CD14-positive monocyte (primary cell): ENCODE results near the gene RDH8. TPM values are rescaled to one million over a fixed set of nuclear protein-coding genes. Genes with fewer than 3 reads are reported as not detected.

Experiments used
- DNase-seq, 3 donors: peaks; one replicate each; pipeline ENCODE4 v3.0.0-alpha.2; 2011 to 2022
- H2AFZ ChIP-seq: 2 replicates; pipeline ENCODE4 v1.6.0; 2012; ENCODE audit warnings: mild to moderate bottlenecking, low read depth, low read length, inconsistent platforms; ENCODE audit not compliant: insufficient read depth, poor library complexity, severe bottlenecking
- H3K27ac ChIP-seq, 2 donors: 1 replicate in 1 of 2; 2 replicates in 1 of 2; pipeline ENCODE4 v1.5.1; 2012 to 2013; ENCODE audit warnings: low read length in 2 of 2, control low read depth in 1 of 2, inconsistent platforms in 1 of 2, low read depth in 1 of 2, mild to moderate bottlenecking in 1 of 2
- H3K27me3 ChIP-seq, 2 donors: one replicate each; pipeline versions ENCODE4 v1.6.0 to v1.6.1; 2011 to 2013; ENCODE audit warnings: low read length in 2 of 2; ENCODE audit not compliant: control insufficient read depth in 2 of 2, insufficient read depth in 2 of 2
- H3K36me3 ChIP-seq, 2 donors: replicated peaks in 1 of 2; 1 replicate in 1 of 2; 2 replicates in 1 of 2; pipeline versions ENCODE4 v1.5.1 to v1.6.1; 2012 to 2013; ENCODE audit warnings: low read length in 2 of 2, control low read depth in 1 of 2, inconsistent platforms in 1 of 2, mild to moderate bottlenecking in 1 of 2; ENCODE audit not compliant: insufficient read depth in 2 of 2, control insufficient read depth in 1 of 2
- H3K4me1 ChIP-seq, 2 donors: 1 replicate in 1 of 2; 2 replicates in 1 of 2; pipeline versions ENCODE4 v1.5.1 to v1.6.1; 2012 to 2013; ENCODE audit warnings: low read length in 2 of 2, control low read depth in 1 of 2, inconsistent platforms in 1 of 2, mild to moderate bottlenecking in 1 of 2, moderate library complexity in 1 of 2; ENCODE audit not compliant: insufficient read depth in 2 of 2, control insufficient read depth in 1 of 2
- H3K4me2 ChIP-seq: replicated peaks from 2 replicates; pipeline ENCODE3; 2012; ENCODE audit warnings: low read length, moderate library complexity, mild to moderate bottlenecking; ENCODE audit not compliant: poor library complexity, severe bottlenecking; ENCODE audit errors: extremely low read depth
- H3K4me3 ChIP-seq, 3 experiments: fragments of 200-600 bp in 1 of 3; sonication (generic) in 1 of 3; replicated peaks in 1 of 3; 1 replicate in 2 of 3; 2 replicates in 1 of 3; pipeline ENCODE4 v1.5.1; 2011 to 2013; ENCODE audit warnings: low read length in 3 of 3, mild to moderate bottlenecking in 3 of 3, control low read depth in 2 of 3, low read depth in 2 of 3, inconsistent platforms in 1 of 3, moderate library complexity in 1 of 3
- H3K79me2 ChIP-seq: 2 replicates; pipeline ENCODE4 v1.6.0; 2012; ENCODE audit warnings: mild to moderate bottlenecking, control low read depth, inconsistent platforms, low read length, moderate library complexity; ENCODE audit not compliant: insufficient read depth
- H3K9ac ChIP-seq: 2 replicates; pipeline ENCODE4 v1.6.0; 2017; ENCODE audit warnings: low read length, mild to moderate bottlenecking; ENCODE audit not compliant: insufficient read depth, poor library complexity, severe bottlenecking
- H3K9me3 ChIP-seq, 2 donors: replicated peaks in 1 of 2; 1 replicate in 1 of 2; 2 replicates in 1 of 2; pipeline versions ENCODE4 v1.5.1 to v1.6.1; 2012 to 2013; ENCODE audit warnings: low read length in 2 of 2, control low read depth in 1 of 2; ENCODE audit not compliant: control insufficient read depth in 1 of 2, insufficient read depth in 1 of 2
- H4K20me1 ChIP-seq: 2 replicates; pipeline ENCODE4 v1.6.0; 2012; ENCODE audit warnings: mild to moderate bottlenecking, low read length, control low read depth, moderate library complexity; ENCODE audit not compliant: insufficient read depth
- H3K27ac Mint-ChIP-seq, 7 donors: one replicate each; pipeline ENCODE4 v1.8.0; 2020; ENCODE audit warnings: mild to moderate bottlenecking in 7 of 7, mixed read lengths in 7 of 7, moderate library complexity in 6 of 7, inconsistent platforms in 2 of 7
- H3K27me3 Mint-ChIP-seq, 3 donors: one replicate each; pipeline ENCODE4 v1.8.0; 2021 to 2022; ENCODE audit warnings: low read depth in 3 of 3, mild to moderate bottlenecking in 3 of 3, mixed read lengths in 3 of 3, moderate library complexity in 3 of 3, inconsistent platforms in 1 of 3
- H3K36me3 Mint-ChIP-seq, 2 donors: one replicate each; pipeline ENCODE4 v1.8.0; 2020; ENCODE audit warnings: mixed read lengths in 2 of 2, inconsistent platforms in 1 of 2, mild to moderate bottlenecking in 1 of 2
- H3K4me1 Mint-ChIP-seq: one replicate; pipeline ENCODE4 v1.8.0; 2020; ENCODE audit warnings: mild to moderate bottlenecking, mixed read lengths
- H3K4me3 Mint-ChIP-seq, 2 donors: one replicate each; pipeline ENCODE4 v1.8.0; 2020; ENCODE audit warnings: mild to moderate bottlenecking in 2 of 2, mixed read lengths in 2 of 2, moderate library complexity in 1 of 2
- H3K9me3 Mint-ChIP-seq, 7 donors: one replicate each; pipeline ENCODE4 v1.8.0; 2020 to 2022; ENCODE audit warnings: mixed read lengths in 7 of 7, mild to moderate bottlenecking in 6 of 7, moderate library complexity in 6 of 7, inconsistent platforms in 2 of 7
- CTCF ChIP-seq: fragments of 200-600 bp; IDR thresholded peaks from one replicate; pipeline ENCODE4 v1.8.0; 2022; ENCODE audit warnings: antibody characterized with exemption, mild to moderate bottlenecking
- WGBS: methylation state at CpG from one replicate; pipeline ENCODE4 v1.1.5; 2013; ENCODE audit warnings: missing lambda C conversion rate; ENCODE audit not compliant: insufficient coverage; 5-methylcytosine and 5-hydroxymethylcytosine counted together
- intact Hi-C, 2 donors: fragments of 100-400 bp; cut with micrococcal nuclease; formaldehyde crosslinking; loops; one replicate each; pipeline versions ENCODE4 v1.15.0 to v1.15.1; 2023
- polyA plus RNA-seq, 3 donors: library from polyadenylated mRNA; depleted of rRNA in 1 of 3; unstranded in 2 of 3; stranded (reverse) in 1 of 3; fragments of 300-500 nt in 2 of 3; fragments of >200 nt in 1 of 3; fragmentation: Illumina TruSeq in 2 of 3; gene quantifications; 1 replicate in 2 of 3; 2 replicates in 1 of 3; pipeline ENCODE4 v1.2.3, GENCODE V29; 2012 to 2021

Gene RDH8
- polyA plus RNA-seq, 3 donors, result not detected

GRCh38 chr19:10033614-10034013, 20.3 kb downstream of the RDH8 start:
- Histone ChIP-seq H4K20me1 (no peaks in the 10 kb centered on the region), H3K4me1 (no peaks in the 10 kb centered on the region), H3K27me3 (peaks cover 0 to 3% of the 10 kb centered on the region in 2 donors), H3K9me3 (no peaks in the 10 kb centered on the region), H3K4me2 (no peak overlapping the region), H3K9ac (no peak overlapping the region), H3K36me3 (no peaks in the 10 kb centered on the region), H2AFZ (no peak overlapping the region), H3K4me3 (no peak overlapping the region), H3K27ac (no peak overlapping the region), H3K79me2 (no peaks in the 10 kb centered on the region)
- peaks cover 9 to 15% (median 13%) of the 10 kb centered on the region in 3 donors for H3K27me3 Mint-ChIP-seq
- peaks cover 0 to 2% (median 0%) of the 10 kb centered on the region in 7 donors for H3K9me3 Mint-ChIP-seq
- no peak for DNase-seq
- intact Hi-C loops, result no loop called here
- no peak overlapping the region for H3K4me3 Mint-ChIP-seq
- H3K4me1 Mint-ChIP-seq, result no peaks in the 10 kb centered on the region
- whole genome bisulfite sequencing, result 66% methylated on average over 4 of the region's 8 CpGs
- no peaks in the 10 kb centered on the region for H3K36me3 Mint-ChIP-seq
- TF ChIP-seq CTCF, result no peak
- H3K27ac Mint-ChIP-seq, result no peak overlapping the region

- H2AFZ ChIP-seq, result no peak overlapping the region
- no peak overlapping the region for H3K27ac ChIP-seq
- H3K4me1 Mint-ChIP-seq, result no peaks in the 10 kb centered on the region
- intact Hi-C loops, result no loop called here
- no peak for DNase-seq
- no peaks in the 10 kb centered on the region for H3K4me1 ChIP-seq
- H3K36me3 Mint-ChIP-seq, result no peaks in the 10 kb centered on the region
- peaks cover 3 to 11% of the 10 kb centered on the region in 2 donors for H3K9me3 ChIP-seq
- WGBS, result 77% methylated on average over 2 of the region's 5 CpGs
- no peak overlapping the region for H3K9ac ChIP-seq
- H3K9me3 Mint-ChIP-seq, result peaks cover 4 to 16% (median 8%) of the 10 kb centered on the region in 7 donors
- no peak overlapping the region for H3K4me2 ChIP-seq
- H3K79me2 ChIP-seq, result no peaks in the 10 kb centered on the region
- H4K20me1 ChIP-seq, result no peaks in the 10 kb centered on the region
- H3K36me3 ChIP-seq, result no peaks in the 10 kb centered on the region
- H3K27me3 ChIP-seq, result peaks cover 0 to 2% of the 10 kb centered on the region in 2 donors
- no peak overlapping the region for H3K4me3 Mint-ChIP-seq
- peaks cover 9 to 20% (median 13%) of the 10 kb centered on the region in 3 donors for H3K27me3 Mint-ChIP-seq
- TF ChIP-seq CTCF, result no peak
- no peak overlapping the region for H3K27ac Mint-ChIP-seq
- no peak overlapping the region for H3K4me3 ChIP-seq
These were observed 23.4 kb downstream of the RDH8 start for GRCh38 chr19:10036601-10037071.
